HG03103 (cell line): ENCODE results near the gene ARHGAP45.
"Not testable (repeated sequence)": the region's sequence is repeated elsewhere in the genome, so short reads cannot be mapped to it uniquely, and the experiment has no call there.

Experiments used
- ATAC-seq: cut with Tn5 transposase; IDR thresholded peaks from one replicate; pipeline ENCODE4 v1.9.1; 2021; ENCODE audit warnings: low read depth; ENCODE audit not compliant: unreplicated experiment

Gene ARHGAP45

GRCh38 chr19:1111641-1112267 is 44.8 kb downstream of the ARHGAP45 start:
- no peak for ATAC-seq

GRCh38 chr19:1112268-1113029 is 45.5 kb downstream of the ARHGAP45 start:
- ATAC-seq = no peak

GRCh38 chr19:1113030-1113985 is 46.3 kb downstream of the ARHGAP45 start:
- ATAC-seq = no peak

GRCh38 chr19:1113986-1114483 is 47.1 kb downstream of the ARHGAP45 start:
- no peak for ATAC-seq

GRCh38 chr19:1114728-1115127 is 47.8 kb downstream of the ARHGAP45 start:
- ATAC-seq = not testable (repeated sequence)

GRCh38 chr19:1115646-1116420 is 48.9 kb downstream of the ARHGAP45 start:
- ATAC-seq = no peak

- ATAC-seq = no peak
These were observed 50.0 kb downstream of the ARHGAP45 start for GRCh38 chr19:1116726-1117581.

GRCh38 chr19:1117654-1118053 is 50.7 kb downstream of the ARHGAP45 start:
- ATAC-seq = no peak

- ATAC-seq = no peak
These were observed 52.0 kb downstream of the ARHGAP45 start for GRCh38 chr19:1118999-1119398.

GRCh38 chr19:1119475-1120217 is 52.7 kb downstream of the ARHGAP45 start:
- no peak for ATAC-seq

GRCh38 chr19:1121395-1121794 is 54.4 kb downstream of the ARHGAP45 start:
- no peak for ATAC-seq

GRCh38 chr19:1122021-1122971 is 55.3 kb downstream of the ARHGAP45 start:
- no peak for ATAC-seq

- ATAC-seq = no peak
These were observed 56.0 kb downstream of the ARHGAP45 start for GRCh38 chr19:1122972-1123363.

GRCh38 chr19:1123381-1123780 is 56.4 kb downstream of the ARHGAP45 start:
- no peak for ATAC-seq

- no peak for ATAC-seq
These were observed 57.1 kb downstream of the ARHGAP45 start for GRCh38 chr19:1123885-1124677.

GRCh38 chr19:1125601-1126467 is 58.9 kb downstream of the ARHGAP45 start:
- no peak for ATAC-seq
